Stomach smooth muscle (tissue), 2 donors: Measurements from ENCODE around the gene NELFB.

Experiments used
- H3K27ac ChIP-seq: one replicate; pipeline ENCODE4 v1.7.0; 2013; ENCODE audit warnings: mild to moderate bottlenecking, low read length, inconsistent platforms
- H3K27me3 ChIP-seq, 2 donors: one replicate each; pipeline ENCODE4 v1.7.0; 2013; ENCODE audit warnings: low read length in 2 of 2; ENCODE audit not compliant: insufficient read depth in 2 of 2, control insufficient read depth in 1 of 2
- H3K36me3 ChIP-seq, 2 donors: one replicate each; pipeline ENCODE4 v1.7.0; 2013; ENCODE audit warnings: low read length in 2 of 2; ENCODE audit not compliant: control insufficient read depth in 2 of 2, insufficient read depth in 2 of 2
- H3K4me1 ChIP-seq: one replicate; pipeline ENCODE4 v1.7.0; 2013; ENCODE audit warnings: low read length; ENCODE audit not compliant: control insufficient read depth, insufficient read depth
- H3K4me3 ChIP-seq, 2 donors: one replicate each; pipeline ENCODE4 v1.7.0; 2013; ENCODE audit warnings: low read length in 2 of 2
- H3K9ac ChIP-seq, 2 donors: one replicate each; pipeline ENCODE4 v1.7.0; 2013; ENCODE audit warnings: low read length in 2 of 2, mild to moderate bottlenecking in 1 of 2
- H3K9me3 ChIP-seq, 2 donors: one replicate each; pipeline ENCODE4 v1.7.0; 2013; ENCODE audit warnings: low read length in 2 of 2; ENCODE audit not compliant: control insufficient read depth in 2 of 2
- donor health status: healthy.
- donor health status: Pancreatic carcinoma.

The NELFB gene

GRCh38 chr9:137297966-137298365, 42.8 kb downstream of the NELFB start:
- Histone ChIP-seq H3K9me3 (peaks cover 0 to 5% of the 10 kb centered on the region in 2 donors), H3K4me3 (no peak overlapping the region), H3K27me3 (peaks cover 55 to 79% of the 10 kb centered on the region in 2 donors), H3K36me3 (no peaks in the 10 kb centered on the region), H3K27ac (peak overlapping the region; percentile 37), H3K9ac (no peak overlapping the region), H3K4me1 (peaks cover 16% of the 10 kb centered on the region)

- peaks cover 16% of the 10 kb centered on the region for H3K4me1 ChIP-seq
- peak overlapping the region in 1 of 2 donors; percentile 29 for H3K4me3 ChIP-seq
These were observed 43.5 kb downstream of the NELFB start for GRCh38 chr9:137298401-137299202.

GRCh38 chr9:137299203-137299565, 44.1 kb downstream of the NELFB start:
- Histone ChIP-seq H3K4me1 (peaks cover 16% of the 10 kb centered on the region), H3K27ac (no peak overlapping the region), H3K9ac (no peak overlapping the region), H3K27me3 (peaks cover 50 to 69% of the 10 kb centered on the region in 2 donors), H3K4me3 (peak overlapping the region in 1 of 2 donors; percentile 15), H3K36me3 (no peaks in the 10 kb centered on the region), H3K9me3 (peaks cover 0 to 4% of the 10 kb centered on the region in 2 donors)

More at GRCh38 chr9:137298401-137299202, 43.5 kb downstream of the NELFB start:
- Histone ChIP-seq H3K36me3 (no peaks in the 10 kb centered on the region), H3K9ac (no peak overlapping the region), H3K9me3 (peaks cover 0 to 5% of the 10 kb centered on the region in 2 donors), H3K27me3 (peaks cover 56 to 73% of the 10 kb centered on the region in 2 donors), H3K27ac (peak overlapping the region; percentile 37)

GRCh38 chr9:137299938-137300337, 44.8 kb downstream of the NELFB start:
- Histone ChIP-seq H3K36me3 (no peaks in the 10 kb centered on the region), H3K9ac (no peak overlapping the region), H3K27me3 (peaks cover 46 to 68% of the 10 kb centered on the region in 2 donors), H3K27ac (no peak overlapping the region), H3K9me3 (no peaks in the 10 kb centered on the region), H3K4me1 (peaks cover 21% of the 10 kb centered on the region), H3K4me3 (peak overlapping the region in 1 of 2 donors; percentile 44)

GRCh38 chr9:137300567-137301080, 45.5 kb downstream of the NELFB start:
- Histone ChIP-seq H3K27ac (no peak overlapping the region), H3K4me1 (peaks cover 27% of the 10 kb centered on the region), H3K27me3 (peaks cover 50 to 70% of the 10 kb centered on the region in 2 donors), H3K36me3 (no peaks in the 10 kb centered on the region), H3K9me3 (no peaks in the 10 kb centered on the region), H3K4me3 (peak overlapping the region; percentile 33 to 63), H3K9ac (no peak overlapping the region)

GRCh38 chr9:137301081-137301947, 46.2 kb downstream of the NELFB start:
- no peak overlapping the region for H3K27ac ChIP-seq
- H3K27me3 ChIP-seq = peaks cover 54 to 73% of the 10 kb centered on the region in 2 donors
- H3K36me3 ChIP-seq = no peaks in the 10 kb centered on the region
- peaks cover 33% of the 10 kb centered on the region for H3K4me1 ChIP-seq
- peak overlapping the region; percentile 33 to 63 for H3K4me3 ChIP-seq
- no peaks in the 10 kb centered on the region for H3K9me3 ChIP-seq
- no peak overlapping the region for H3K9ac ChIP-seq

- no peak within 1 kb of the TSS for H3K27ac ChIP-seq
- no peaks in the 10 kb centered on the region for H3K36me3 ChIP-seq
- peaks cover 51 to 73% of the 10 kb centered on the region in 2 donors for H3K27me3 ChIP-seq
- H3K4me1 ChIP-seq = peaks cover 36% of the 10 kb centered on the region
- H3K4me3 ChIP-seq = peak within 1 kb of the TSS; percentile 33 to 63
- H3K9ac ChIP-seq = no peak within 1 kb of the TSS
- H3K9me3 ChIP-seq = no peaks in the 10 kb centered on the region
These were observed 47.0 kb downstream of the NELFB start, which contains the start of gene NRARP for GRCh38 chr9:137302118-137302448. Gene NRARP (minus strand): TSS chr9:137302271. CDS start chr9:137301928, 343 bp downstream.

- H3K27ac ChIP-seq = no peak overlapping the region
- H3K9ac ChIP-seq = no peak overlapping the region
- H3K9me3 ChIP-seq = no peaks in the 10 kb centered on the region
- peaks cover 51 to 73% of the 10 kb centered on the region in 2 donors for H3K27me3 ChIP-seq
- H3K36me3 ChIP-seq = no peaks in the 10 kb centered on the region
- peak overlapping the region; percentile 31 to 61 for H3K4me3 ChIP-seq
- peaks cover 39% of the 10 kb centered on the region for H3K4me1 ChIP-seq
These were observed 47.5 kb downstream of the NELFB start for GRCh38 chr9:137302449-137303150.

- peaks cover 39% of the 10 kb centered on the region for H3K4me1 ChIP-seq
- no peak overlapping the region for H3K9ac ChIP-seq
- H3K4me3 ChIP-seq = peak overlapping the region in 1 of 2 donors; percentile 61
- no peaks in the 10 kb centered on the region for H3K36me3 ChIP-seq
- H3K9me3 ChIP-seq = no peaks in the 10 kb centered on the region
- H3K27me3 ChIP-seq = peaks cover 46 to 69% of the 10 kb centered on the region in 2 donors
- no peak overlapping the region for H3K27ac ChIP-seq
These were observed 48.2 kb downstream of the NELFB start for GRCh38 chr9:137303151-137303892.
